ENCODE data around the gene PEF1.

GRCh38 chr1:31662463-31662862 is 17.8 kb upstream of the PEF1 start:
- no peak for TF ChIP-seq EGR1 (IDR thresholded peaks at IDR 0.05; ENCODE audit: borderline replicate concordance, low read depth, low read length)
- no peak for TF ChIP-seq BRCA1 (IDR thresholded peaks at IDR 0.05; ENCODE audit: low read depth, low read length)
